ENCODE results near the gene TSHZ1.

TSHZ1 gene

GRCh38 chr18:75275226-75275625 lies 64.6 kb downstream of the TSHZ1 start:
- DNase-seq, result no peak

GRCh38 chr18:75276818-75277609 lies 66.4 kb downstream of the TSHZ1 start:
- no peak for DNase-seq

- no peak for DNase-seq
Observed at GRCh38 chr18:75277610-75277928, 67.0 kb downstream of the TSHZ1 start.

GRCh38 chr18:75279381-75279780 lies 68.8 kb downstream of the TSHZ1 start:
- no peak for DNase-seq

GRCh38 chr18:75280427-75281280 lies 70.1 kb downstream of the TSHZ1 start:
- no peak for DNase-seq

- no peak for DNase-seq
Observed at GRCh38 chr18:75282746-75283145, 72.1 kb downstream of the TSHZ1 start.

GRCh38 chr18:75283731-75284130 lies 73.1 kb downstream of the TSHZ1 start:
- DNase-seq, result no peak

GRCh38 chr18:75284566-75284965 lies 74.0 kb downstream of the TSHZ1 start:
- no peak for DNase-seq

GRCh38 chr18:75285876-75286275 lies 75.3 kb downstream of the TSHZ1 start:
- no peak for DNase-seq

GRCh38 chr18:75287006-75287405 lies 76.4 kb downstream of the TSHZ1 start:
- no peak for DNase-seq

GRCh38 chr18:75287700-75288099 lies 77.1 kb downstream of the TSHZ1 start:
- DNase-seq, result no peak

GRCh38 chr18:75289761-75290160 lies 79.2 kb downstream of the TSHZ1 start:
- no peak for DNase-seq

GRCh38 chr18:75290737-75291358 lies 80.3 kb downstream of the TSHZ1 start:
- no peak for DNase-seq

GRCh38 chr18:75291460-75291859 lies 80.9 kb downstream of the TSHZ1 start:
- DNase-seq, result no peak

GRCh38 chr18:75293591-75293990 lies 83.0 kb downstream of the TSHZ1 start:
- DNase-seq, result no peak

GRCh38 chr18:75297731-75298130 lies 87.1 kb downstream of the TSHZ1 start:
- no peak for DNase-seq

- no peak for DNase-seq
Observed at GRCh38 chr18:75304678-75305557, 94.3 kb downstream of the TSHZ1 start.

GRCh38 chr18:75305984-75306383 lies 95.4 kb downstream of the TSHZ1 start:
- no peak for DNase-seq

- no peak for DNase-seq
Observed at GRCh38 chr18:75307530-75307929, 96.9 kb downstream of the TSHZ1 start.

GRCh38 chr18:75309564-75309963 lies 99.0 kb downstream of the TSHZ1 start:
- DNase-seq, result no peak

GRCh38 chr18:75314117-75314516 lies 103.5 kb downstream of the TSHZ1 start:
- DNase-seq, result no peak

- DNase-seq, result no peak
Observed at GRCh38 chr18:75314606-75315005, 104.0 kb downstream of the TSHZ1 start.

GRCh38 chr18:75316223-75316622 lies 105.6 kb downstream of the TSHZ1 start:
- no peak for DNase-seq
